Measurements from ENCODE around the gene NLGN3.
"Not testable (repeated sequence)": the region's sequence is repeated elsewhere in the genome, so short reads cannot be mapped to it uniquely, and the experiment has no call there.

The NLGN3 gene

DNA sequence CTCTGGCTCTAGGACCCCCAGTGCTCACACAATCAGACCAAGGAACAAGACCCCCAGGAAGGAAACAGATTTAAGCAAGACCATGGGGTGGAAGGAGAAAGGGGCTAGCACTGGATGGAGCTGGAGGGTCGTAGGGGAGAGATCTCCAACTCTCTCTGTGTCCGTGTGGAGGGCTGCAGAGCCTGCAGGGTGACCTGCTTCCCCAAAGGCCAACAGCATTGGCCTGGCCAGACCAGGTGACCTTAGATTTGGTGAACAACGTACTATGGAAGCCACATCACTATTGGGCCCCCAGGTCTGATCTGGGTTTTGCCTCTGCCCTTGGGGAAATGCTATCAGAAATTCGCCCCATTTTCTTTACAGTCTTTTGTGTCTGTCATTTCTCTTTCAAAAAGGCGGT, 26.0 kb downstream of the NLGN3 start:
- DNase-seq (ENCODE audit: low spot score): no peak

DNA sequence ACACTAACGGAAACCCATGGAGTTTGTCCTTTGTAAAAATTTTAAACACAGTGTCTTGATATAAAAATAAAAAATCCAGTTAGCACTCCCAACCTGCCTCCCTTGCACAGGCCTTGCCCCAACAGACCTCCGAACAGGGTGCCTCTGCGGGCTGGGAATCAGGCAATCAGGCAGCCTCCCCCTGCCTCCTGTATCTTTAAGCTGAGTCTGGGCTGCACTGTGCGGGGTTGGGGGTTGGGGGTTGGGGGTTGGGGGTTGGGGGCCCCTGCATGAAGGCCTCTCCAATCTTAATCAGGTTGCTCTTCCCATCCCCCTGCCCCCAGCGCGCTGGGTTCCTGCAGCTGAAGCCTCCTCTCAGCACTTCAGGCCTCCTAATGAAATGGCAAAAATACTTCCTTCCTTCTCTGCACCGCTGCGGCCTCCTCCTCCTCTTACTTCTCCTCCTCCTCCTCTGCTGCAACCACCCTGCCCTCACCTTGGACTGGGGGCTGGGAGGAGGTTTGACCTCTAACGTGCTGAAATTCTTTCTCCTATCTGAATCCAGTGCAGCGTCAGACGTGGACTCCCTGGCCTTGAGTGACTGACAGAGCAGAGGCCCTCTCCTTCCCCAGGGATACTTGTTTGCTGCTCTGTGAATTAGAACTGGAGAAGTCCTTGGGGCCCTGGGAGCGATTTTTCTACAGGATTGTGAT, 26.6 kb downstream of the NLGN3 start:
- no peak for DNase-seq (ENCODE audit: low spot score)

DNA sequence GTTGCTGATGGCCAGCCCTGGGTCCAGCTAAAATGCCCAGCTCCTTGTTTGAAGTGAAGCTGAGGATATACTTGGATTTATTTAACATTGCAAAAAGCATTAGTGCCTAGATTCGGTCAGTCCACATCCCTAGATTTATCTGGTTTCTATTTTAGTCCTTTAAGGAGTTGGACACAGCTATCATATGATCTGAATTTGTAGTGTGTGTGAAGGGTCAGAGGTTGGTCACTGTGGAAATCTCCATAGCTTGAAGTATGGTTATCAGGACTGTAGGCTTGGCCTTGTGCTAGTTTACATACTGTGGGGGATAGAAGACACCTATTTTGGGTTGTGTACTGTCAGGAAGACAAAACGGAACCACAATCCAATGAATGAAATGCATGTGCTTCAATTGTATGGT, 28.8 kb downstream of the NLGN3 start:
- no peak for DNase-seq (ENCODE audit: low spot score)

DNA sequence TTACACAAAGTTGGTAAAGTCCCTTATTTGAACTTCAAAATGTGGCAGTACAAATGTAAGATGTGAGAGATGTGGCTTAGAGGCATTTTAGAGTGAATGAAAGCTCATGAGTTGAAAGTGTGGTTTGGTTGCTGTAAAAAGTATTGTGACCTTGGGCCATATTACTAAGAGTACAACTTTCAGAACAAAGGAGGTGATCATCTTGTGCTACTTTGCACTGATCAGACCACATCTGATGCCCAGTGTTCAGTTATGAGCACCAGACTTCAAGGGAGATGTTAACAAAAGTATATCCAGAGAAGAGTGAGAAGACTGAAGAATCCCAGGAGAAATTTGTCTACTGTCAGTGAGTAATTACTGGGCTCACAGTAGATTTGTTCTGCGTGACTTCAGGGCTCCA, 30.2 kb downstream of the NLGN3 start:
- no peak for DNase-seq (ENCODE audit: low spot score)

DNA sequence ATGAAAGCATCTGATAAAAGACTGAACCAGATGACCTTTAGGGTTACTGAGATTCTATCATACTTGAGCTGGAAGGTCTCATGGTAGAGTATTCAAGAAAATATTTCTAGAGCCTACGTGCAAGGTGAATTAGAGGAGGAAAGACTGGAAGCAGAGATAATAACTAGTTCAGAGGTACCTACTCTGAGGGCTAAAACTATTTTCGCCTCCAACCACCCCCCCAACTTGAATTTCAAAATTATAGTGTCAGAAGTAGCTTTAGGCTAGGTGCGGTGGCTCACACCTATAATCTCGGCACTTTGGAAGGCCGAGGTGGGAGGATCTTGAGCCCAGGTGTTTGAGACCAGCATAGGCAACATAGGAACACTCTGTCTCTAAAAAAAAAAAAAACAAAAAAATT, 30.9 kb downstream of the NLGN3 start:
- no peak for DNase-seq (ENCODE audit: low spot score)

DNA sequence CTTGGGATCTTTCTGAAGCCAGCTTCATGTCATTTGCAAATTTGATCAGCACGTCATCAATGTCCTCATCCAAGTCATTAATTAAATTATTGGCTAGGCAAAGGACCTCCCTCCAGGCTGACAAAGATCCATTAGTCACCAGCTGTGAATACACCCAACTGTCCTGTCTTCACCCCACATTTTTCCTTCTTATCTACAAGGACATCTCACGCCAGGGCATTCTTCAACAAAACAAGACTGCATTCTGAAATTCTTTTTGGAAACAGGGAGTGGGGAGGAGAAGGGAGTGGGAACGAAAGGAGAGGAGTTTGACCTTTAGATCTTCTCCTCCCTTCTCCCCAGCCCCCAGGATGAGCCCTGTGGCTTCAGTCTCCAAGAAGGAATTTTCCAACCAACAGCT, 32.7 kb downstream of the NLGN3 start:
- DNase-seq (ENCODE audit: low spot score): no peak

DNA sequence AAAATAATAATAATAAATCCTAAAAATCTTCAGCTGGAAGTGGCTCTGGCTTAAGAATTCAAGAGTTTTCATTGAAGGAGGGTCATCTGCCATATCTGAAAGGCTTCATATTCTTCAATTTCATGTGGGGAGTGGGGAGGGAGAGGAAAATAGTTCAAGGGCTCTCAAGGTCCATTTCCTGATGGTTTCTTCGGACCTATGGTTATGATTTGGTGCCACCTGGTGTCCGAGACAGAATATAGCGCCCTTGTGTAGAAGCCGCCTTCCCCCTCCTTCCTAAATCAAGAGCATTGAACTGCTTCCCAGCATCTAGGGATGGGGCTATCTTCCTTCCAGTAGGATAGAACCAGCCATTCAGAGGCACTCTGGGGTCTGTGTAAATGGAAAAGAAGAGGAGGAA, 34.3 kb downstream of the NLGN3 start:
- DNase-seq (ENCODE audit: low spot score): peak; percentile 48

DNA sequence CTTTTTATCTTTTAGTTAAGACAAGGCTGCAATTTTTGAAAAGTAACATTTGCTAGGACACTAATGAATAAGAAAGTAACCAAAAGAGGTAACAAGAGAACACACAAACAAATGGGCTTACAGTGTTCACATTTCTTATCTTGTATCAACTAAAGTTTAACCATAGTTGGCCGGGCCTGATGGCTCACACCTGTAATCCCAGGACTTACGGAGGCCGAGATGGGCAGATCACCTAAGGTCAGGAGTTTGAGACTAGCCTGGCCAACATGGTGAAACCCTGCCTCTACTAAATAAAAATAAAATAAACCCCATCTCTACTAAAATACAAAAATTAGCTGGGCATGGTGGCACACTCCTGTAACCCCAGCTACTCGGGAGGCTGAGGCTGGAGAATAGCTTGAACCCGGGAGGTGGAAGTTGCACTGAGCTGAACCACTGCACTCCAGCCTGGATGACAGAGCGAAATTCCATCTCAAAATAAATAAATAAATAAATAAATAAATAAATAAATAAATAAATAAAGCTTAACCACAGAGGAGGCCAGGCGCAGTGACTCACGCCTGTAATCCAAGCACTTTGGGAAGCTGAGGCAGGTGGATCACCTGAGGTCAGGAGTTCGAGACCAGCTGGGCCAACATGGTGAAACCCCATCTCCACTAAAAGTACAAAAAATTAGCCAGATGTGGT, 36.1 kb downstream of the NLGN3 start:
- DNase-seq (ENCODE audit: low spot score): not testable (repeated sequence)

DNA sequence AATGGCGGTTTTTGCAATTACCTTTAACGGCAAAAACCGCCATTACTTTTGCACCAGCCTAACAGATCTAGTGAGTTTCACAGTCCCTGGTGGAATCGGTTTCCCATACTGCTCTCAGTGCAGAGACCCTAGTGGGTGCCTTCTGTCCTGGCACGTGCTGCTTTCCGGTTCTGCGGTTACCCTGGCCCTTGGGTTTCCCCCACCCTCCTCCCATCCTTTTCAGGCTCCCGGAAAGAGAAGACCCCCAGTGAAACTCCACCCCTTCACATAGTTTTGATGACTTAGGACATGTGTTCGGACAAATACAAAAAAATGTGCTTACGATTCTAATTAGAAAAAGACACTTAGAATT, 36.9 kb downstream of the NLGN3 start:
- DNase-seq (ENCODE audit: low spot score): no peak

DNA sequence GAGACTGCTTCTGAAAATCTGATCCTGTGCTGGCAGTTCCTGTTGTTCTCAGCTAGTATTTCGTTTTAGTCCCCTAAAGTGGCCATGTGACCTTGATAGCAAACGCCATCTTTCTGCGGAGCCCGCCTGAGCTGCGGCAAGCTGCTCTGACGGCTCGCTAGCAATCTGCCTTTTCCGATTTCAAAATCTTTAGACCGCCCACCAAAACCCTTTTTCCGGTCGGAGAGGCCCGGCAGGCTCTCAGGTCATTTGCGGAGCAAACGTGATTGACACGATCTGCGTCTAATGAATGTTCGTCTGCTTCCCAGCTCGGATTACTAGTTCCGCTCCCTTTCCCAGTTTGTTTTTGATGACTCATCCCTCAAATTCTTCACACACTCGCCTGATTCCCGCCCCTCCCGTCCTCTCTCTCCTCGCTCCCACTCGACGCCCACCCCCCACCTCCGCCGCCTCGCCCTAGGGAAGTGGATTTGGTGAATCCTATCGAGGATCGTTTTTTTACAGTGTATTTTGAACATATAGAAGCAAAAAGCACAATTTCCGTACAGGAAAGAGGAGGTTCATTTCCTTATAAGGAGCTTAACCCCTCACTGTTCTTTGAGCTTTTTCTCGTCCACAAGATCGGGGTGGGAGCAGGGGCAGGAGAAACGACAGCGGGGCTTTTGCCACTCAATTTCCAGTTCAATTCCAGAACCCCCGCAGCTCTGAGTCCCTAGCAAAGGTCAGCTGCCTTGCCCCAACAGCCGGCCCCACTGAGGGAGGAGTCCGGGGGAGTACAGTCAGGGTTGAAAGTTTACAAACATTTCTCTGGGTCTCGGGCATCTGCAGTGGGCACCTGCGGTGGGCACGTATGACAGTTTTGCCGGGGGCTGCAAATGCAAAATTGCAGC, 37.5 kb downstream of the NLGN3 start:
- DNase-seq (ENCODE audit: low spot score): peak; percentile 81

DNA sequence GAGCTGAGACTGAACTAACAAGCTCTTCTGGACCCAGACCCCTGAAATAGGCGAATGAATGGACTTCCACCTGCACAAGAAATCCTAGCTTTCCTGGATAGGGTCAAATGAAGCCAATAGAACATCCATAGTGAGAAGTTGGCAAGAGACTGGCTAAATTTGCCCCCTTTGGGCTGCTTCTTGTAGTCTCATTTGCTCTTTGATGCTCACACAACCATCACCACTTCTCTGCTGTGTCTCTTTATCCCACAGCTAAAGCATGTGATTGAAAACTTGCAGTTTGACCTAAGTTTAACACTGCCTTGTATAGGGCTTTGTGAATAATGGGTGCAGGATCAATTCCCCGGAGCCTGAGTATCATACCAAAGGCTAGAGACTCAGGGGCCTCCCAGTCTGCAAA, 38.2 kb downstream of the NLGN3 start:
- DNase-seq (ENCODE audit: low spot score): no peak

DNA sequence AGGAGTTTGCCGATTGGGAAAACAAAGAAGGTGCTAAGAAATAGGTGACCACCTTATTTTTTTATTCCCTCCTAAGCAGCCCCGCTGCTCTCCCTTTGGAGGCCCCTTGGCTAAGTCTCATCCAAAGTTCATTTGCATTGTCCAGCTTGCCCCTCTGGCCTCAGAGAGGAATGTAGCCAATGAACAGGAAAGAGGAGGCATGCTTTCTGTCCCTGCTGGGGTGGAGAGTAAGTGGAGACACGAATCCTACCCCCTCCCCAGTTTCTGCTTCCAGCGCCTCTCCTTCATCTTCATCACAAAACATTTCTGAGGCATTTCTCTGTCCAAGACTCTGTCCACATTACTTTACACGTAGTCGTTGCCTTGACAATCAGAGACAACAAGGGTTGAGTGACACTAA, 38.7 kb downstream of the NLGN3 start:
- no peak for DNase-seq (ENCODE audit: low spot score)

DNA sequence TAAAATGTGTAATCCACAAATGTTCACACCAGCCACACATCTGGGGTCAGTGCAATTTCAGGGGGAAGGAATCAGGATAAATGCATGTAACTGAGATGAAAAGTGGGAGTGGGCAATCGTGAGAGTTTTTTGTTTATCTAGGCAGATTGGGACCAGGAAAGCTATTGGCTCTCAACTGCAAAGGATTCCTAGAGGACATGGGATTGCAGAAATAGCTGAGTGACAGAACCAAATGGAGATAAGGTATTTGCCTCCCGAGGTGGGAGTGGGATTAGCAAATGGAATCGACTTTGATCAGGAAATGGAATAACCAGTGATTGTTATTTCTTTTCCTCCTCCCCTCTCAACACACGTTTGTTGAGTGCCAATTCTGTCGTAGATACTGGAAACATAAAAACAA, 39.5 kb downstream of the NLGN3 start:
- no peak for DNase-seq (ENCODE audit: low spot score)

DNA sequence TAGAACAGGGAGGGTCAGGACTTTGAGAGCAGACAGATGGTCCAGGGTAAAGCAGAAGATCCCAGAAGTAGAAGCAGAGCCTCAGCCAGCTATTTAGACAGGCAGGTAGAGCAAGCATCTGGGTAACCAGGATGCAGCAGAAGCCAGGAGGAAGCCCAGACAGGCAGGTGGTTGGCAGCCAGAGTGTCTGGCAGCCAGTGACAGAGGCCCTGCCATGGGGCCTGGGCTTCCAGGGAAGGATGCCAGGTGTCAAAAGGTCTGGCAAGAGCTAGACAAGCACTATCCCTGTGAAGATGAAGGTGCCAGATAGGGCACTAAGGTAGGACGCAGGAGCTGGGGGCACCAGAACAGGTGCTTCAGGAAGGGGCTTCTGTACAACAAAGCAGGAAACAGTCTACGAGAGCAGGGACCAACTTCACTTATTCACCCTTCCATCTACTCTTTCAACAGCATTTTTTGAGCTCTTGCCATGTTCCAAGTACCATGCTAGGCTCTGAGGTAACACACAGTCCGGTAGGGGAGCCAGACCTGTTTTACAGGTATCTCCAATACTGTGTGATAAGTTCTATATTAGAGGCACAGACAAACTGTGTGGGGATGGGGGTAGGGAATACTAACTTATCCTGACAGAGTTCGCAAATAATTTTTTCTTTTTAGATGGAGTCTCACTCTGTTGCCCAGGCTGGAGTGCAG, 40.3 kb downstream of the NLGN3 start:
- DNase-seq (ENCODE audit: low spot score): no peak

DNA sequence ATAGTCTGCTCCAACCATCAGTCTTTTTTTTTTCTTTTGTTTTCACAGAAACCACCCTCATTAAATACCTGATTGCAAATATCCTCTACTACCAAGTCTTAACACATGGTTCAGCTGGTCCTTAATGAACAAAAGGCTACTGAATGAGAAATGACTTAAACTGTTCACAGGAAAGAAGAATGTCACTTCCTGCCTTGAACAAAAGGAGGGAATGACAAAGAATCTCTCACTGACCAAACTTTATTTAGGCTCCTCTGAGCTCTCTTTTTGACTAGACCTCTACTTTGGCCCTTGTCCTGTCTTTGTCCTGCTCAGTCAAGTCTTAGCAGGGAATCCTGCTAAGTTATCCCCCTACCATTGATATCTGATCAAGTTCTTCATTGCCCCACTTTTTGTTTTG, 46.6 kb downstream of the NLGN3 start:
- no peak for DNase-seq (ENCODE audit: low spot score)

DNA sequence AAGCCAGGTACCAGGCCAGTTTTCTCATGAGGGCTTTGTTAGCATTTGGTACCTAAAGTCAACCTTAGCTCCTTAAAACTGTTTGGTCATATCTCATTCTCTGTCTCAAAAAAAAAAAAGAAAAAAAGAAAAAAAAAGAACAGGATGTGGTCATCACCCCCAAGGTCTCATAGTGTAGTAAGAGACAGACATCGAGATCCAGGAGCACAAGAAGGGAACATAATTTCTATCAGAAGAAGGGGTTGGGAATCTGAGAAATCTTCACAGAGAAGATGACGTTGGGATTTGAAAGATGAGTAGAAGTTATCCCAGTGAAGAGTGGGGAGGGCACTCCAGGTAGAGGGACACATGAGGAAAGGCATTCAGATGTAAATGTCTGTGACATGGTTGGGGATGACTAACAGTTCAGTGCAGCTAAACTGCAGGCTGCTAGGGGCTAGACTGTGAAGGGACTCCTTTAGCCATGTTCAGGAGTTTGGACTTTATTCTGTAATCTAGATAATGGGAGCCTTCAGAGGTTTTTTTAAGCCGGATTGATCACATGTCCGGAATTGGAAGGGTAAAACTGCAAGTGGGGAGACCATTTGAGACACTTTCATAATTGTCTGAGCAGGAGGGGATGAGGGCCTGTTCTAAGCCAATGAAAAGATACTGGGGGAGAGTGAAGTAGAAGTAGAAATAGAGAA, 51.5 kb downstream of the NLGN3 start:
- DNase-seq (ENCODE audit: low spot score): no peak

DNA sequence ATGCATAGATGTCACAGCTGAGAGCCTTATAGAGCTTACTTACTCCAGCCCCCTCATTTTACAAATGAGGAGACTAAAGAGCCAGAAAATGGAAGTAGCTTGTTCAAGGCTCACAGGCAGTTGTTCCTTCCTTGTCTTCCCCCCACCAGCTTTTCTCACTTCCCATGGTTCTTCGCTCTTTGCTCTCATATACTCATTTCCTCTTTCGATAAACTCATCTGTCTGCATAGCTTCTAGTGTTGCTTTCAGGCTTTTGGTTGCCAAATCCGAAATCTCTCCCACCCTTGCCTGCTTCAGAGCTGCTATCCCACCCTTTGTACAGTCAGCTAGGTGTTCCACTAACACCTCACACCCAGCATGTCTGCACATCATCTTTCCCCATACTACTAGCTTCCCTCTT, 53.4 kb downstream of the NLGN3 start:
- no peak for DNase-seq (ENCODE audit: low spot score)

DNA sequence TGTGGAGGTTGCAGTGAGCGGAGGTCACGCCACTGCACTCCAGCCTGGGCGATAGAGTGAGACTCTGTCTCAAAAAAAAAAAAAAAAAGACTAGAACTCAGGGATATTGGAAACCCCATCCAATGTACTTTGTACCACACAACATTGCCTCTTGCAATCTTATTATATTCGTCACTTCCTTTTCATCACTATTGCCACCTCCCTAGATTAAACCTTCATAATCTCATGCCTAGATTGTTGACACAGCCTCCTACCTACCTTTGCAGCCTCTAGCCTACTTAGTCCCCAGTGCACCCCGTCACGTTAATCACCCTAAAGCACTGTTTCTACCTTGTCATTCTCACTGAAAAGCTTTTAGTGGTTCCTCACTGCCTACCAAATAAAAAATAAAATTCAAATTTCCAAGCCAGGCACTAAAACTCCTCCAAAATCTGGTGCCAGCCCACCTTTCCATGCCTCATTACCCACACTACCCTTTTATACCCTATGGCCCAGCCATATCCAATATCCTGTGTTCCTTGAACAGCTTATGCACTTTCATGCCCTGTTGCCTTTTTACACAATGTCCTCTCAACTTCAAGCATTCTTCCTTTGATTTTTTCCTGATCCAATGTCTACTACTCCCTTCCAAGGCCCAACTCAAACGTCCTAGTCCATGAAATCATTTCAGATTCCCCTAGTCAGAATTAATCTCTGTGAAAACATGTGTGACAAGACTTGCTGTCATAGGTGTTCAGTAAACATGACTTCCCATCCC, 54.8 kb downstream of the NLGN3 start:
- no peak for DNase-seq (ENCODE audit: low spot score)

DNA sequence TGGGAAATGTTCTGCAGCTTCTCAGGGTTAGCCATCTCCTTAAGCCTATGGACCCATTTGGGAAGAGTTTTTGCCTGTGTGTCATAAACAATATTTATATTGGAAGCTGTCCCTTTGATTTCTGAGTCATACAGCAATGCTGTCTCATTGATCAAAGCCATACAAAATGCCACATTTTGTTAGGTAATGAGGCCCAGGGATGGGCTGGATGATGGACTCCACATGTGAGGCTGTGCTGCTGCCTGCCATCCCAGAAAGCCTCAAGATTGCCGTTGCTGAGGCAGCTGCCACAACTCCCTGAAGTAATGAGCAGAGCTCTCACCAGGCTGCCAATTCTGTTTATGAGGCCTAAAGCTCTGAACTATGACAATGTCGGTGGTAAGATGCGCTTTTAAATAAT, 66.2 kb downstream of the NLGN3 start:
- no peak for DNase-seq (ENCODE audit: low spot score)

DNA sequence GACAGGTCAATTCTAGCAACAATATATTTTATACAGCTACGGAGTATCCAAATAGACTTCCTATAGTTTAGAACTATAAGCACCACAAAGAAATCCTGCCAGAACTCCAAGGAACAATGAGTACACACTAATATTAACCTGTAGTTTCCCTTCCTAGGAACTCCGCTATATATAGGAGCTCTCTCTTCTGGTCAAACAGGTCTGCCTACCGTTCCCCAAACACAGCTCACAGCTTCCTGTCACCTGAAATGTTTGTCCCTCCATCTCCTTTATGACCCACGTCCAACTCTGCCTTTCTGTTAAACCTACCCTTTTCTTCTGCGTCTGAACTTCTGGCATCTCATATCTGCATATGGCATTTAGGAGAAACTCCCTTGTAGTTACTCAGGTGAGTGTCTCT, 67.9 kb downstream of the NLGN3 start:
- no peak for DNase-seq (ENCODE audit: low spot score)

DNA sequence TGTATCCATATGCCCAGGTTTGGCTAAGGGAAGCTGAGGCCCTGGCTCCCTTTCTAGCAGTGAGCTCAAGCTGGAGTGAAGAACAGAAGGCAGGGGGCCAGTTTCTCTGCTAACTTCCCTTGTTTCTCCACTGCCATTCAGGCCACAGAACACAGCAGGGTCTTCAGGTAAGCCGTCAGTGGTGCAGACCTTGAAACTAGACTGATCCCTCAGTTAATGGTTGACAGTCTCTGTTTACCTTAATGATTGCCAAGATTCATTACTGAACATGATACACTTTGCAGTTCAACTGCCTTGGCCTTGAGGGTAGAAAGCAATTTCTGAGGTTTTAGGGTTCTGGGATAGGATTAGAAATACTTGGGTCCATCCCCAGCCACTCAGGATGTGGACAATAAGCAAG, 69.5 kb downstream of the NLGN3 start:
- DNase-seq (ENCODE audit: low spot score): no peak

Measured in LoVo (cell line).